CD4-positive, alpha-beta T cell (primary cell): ENCODE data around the gene MCTP1. TPM values are rescaled to one million over a fixed set of nuclear protein-coding genes. Genes with fewer than 3 reads are reported as not detected.

Source experiments
- ATAC-seq: fragments of 200-7000 bp; cut with Tn5 transposase; one replicate; pipeline ENCODE4 v1.10.0; 2022; ENCODE audit warnings: mild to moderate bottlenecking; ENCODE audit not compliant: poor library complexity
- CTCF ChIA-PET: fragments of 350-600 bp; sonication (Branson Sonifier 250); formaldehyde crosslinking; loops from one replicate; lab custom pipeline; 2021; ENCODE audit warnings: antibody characterized with exemption, inconsistent platforms; lab: Charles Lee
- POLR2A ChIA-PET: fragments of 350-600 bp; sonication (Branson Sonifier 250); formaldehyde crosslinking; loops from one replicate; lab custom pipeline; 2021; ENCODE audit warnings: antibody characterized with exemption, inconsistent platforms; lab: Charles Lee
- DNase-seq, 14 experiments: peaks; one replicate each; pipeline ENCODE4 v3.0.0-alpha.2; 2013 to 2020; ENCODE audit warnings: mixed read lengths in 2 of 14
- H3K27ac ChIP-seq, 2 donors: one replicate each; pipeline versions ENCODE4 v1.5.1 to v1.7.0; 2013; ENCODE audit warnings: low read length in 2 of 2, low read depth in 1 of 2, mild to moderate bottlenecking in 1 of 2
- H3K27me3 ChIP-seq, 2 experiments: 1 replicate in 1 of 2; 2 replicates in 1 of 2; pipeline versions ENCODE4 v1.6.1 to v1.7.0; 2013; ENCODE audit warnings: low read length in 2 of 2, control low read depth in 1 of 2, mild to moderate bottlenecking in 1 of 2, moderate library complexity in 1 of 2; ENCODE audit not compliant: insufficient read depth in 2 of 2, control insufficient read depth in 1 of 2
- H3K36me3 ChIP-seq: one replicate; pipeline ENCODE4 v1.6.1; 2013; ENCODE audit warnings: low read length, control low read depth; ENCODE audit not compliant: insufficient read depth
- H3K4me1 ChIP-seq: one replicate; pipeline ENCODE4 v1.6.1; 2013; ENCODE audit warnings: low read length, control low read depth; ENCODE audit not compliant: insufficient read depth
- H3K4me3 ChIP-seq: one replicate; pipeline ENCODE4 v1.5.1; 2013; ENCODE audit warnings: mild to moderate bottlenecking, low read length, moderate library complexity
- H3K9me3 ChIP-seq, 2 experiments: 1 replicate in 1 of 2; 2 replicates in 1 of 2; pipeline versions ENCODE4 v1.6.1 to v1.7.0; 2013; ENCODE audit warnings: low read length in 2 of 2, mild to moderate bottlenecking in 2 of 2, control low read depth in 1 of 2, moderate library complexity in 1 of 2; ENCODE audit not compliant: control insufficient read depth in 1 of 2, insufficient read depth in 1 of 2
- H3K27ac Mint-ChIP-seq: one replicate; pipeline ENCODE4 v1.8.0; 2020; ENCODE audit warnings: mixed read lengths
- H3K27me3 Mint-ChIP-seq: one replicate; pipeline ENCODE4 v1.8.0; 2021; ENCODE audit warnings: mixed read lengths
- H3K36me3 Mint-ChIP-seq: one replicate; pipeline ENCODE4 v1.8.0; 2021; ENCODE audit warnings: low read depth, mixed read lengths
- H3K4me1 Mint-ChIP-seq: one replicate; pipeline ENCODE4 v1.8.0; 2021; ENCODE audit warnings: low read depth, mixed read lengths
- H3K4me3 Mint-ChIP-seq: one replicate; pipeline ENCODE4 v1.8.0; 2020; ENCODE audit warnings: mild to moderate bottlenecking, mixed read lengths
- H3K9me3 Mint-ChIP-seq: one replicate; pipeline ENCODE4 v1.8.0; 2020; ENCODE audit warnings: mixed read lengths
- CTCF ChIP-seq: fragments of 200-600 bp; IDR thresholded peaks from one replicate; pipeline ENCODE4 v1.8.0; 2022; ENCODE audit warnings: antibody characterized with exemption, mild to moderate bottlenecking
- intact Hi-C, 2 experiments: fragments of 100-400 bp; cut with DNase I in 1 of 2; cut with micrococcal nuclease in 1 of 2; formaldehyde crosslinking; loops; one replicate each; pipeline versions ENCODE4 v1.15.1 to v1.9.0; 2023 to 2025; cut with DNase I, micrococcal nuclease
- total RNA-seq, 174 experiments: library from RNA in 2 of 174; stranded (reverse) in 2 of 174; gene quantifications; one replicate each; pipeline ENCODE4 v1.2.3 and lab custom pipeline; 2021 to 2026

Gene MCTP1
- total RNA-seq, 2 experiments from 2014 or later = 2.1 to 2.7 TPM

- Histone ChIP-seq H3K4me3 (no peak overlapping the region), H3K27ac (no peak overlapping the region), H3K9me3 (no peaks in the 10 kb centered on the region), H3K36me3 (no peaks in the 10 kb centered on the region), H3K27me3 (no peaks in the 10 kb centered on the region), H3K4me1 (no peaks in the 10 kb centered on the region)
- Mint-ChIP-seq H3K9me3 (no peaks in the 10 kb centered on the region), H3K4me3 (no peak overlapping the region), H3K4me1 (no peaks in the 10 kb centered on the region), H3K27ac (no peak overlapping the region), H3K36me3 (no peaks in the 10 kb centered on the region), H3K27me3 (no peaks in the 10 kb centered on the region)
- DNase-seq (no peak), ATAC-seq (no peak)
- TF ChIP-seq CTCF = no peak
- intact Hi-C loops = no loop called here
- CTCF ChIA-PET = no interaction called here
- POLR2A ChIA-PET = no interaction called here
Observed at GRCh38 chr5:95220381-95220780, 64.5 kb downstream of the MCTP1 start.

- no peaks in the 10 kb centered on the region for H3K9me3 Mint-ChIP-seq
- TF ChIP-seq CTCF = no peak
- CTCF ChIA-PET = no interaction called here
- no peak for ATAC-seq
- no peaks in the 10 kb centered on the region for H3K27me3 ChIP-seq
- POLR2A ChIA-PET = no interaction called here
- DNase-seq = no peak
- no peaks in the 10 kb centered on the region for H3K4me1 Mint-ChIP-seq
- H3K36me3 Mint-ChIP-seq = no peaks in the 10 kb centered on the region
- no peaks in the 10 kb centered on the region for H3K36me3 ChIP-seq
- no peak overlapping the region for H3K4me3 ChIP-seq
- H3K4me3 Mint-ChIP-seq = no peak overlapping the region
- H3K27me3 Mint-ChIP-seq = no peaks in the 10 kb centered on the region
- intact Hi-C loops = no loop called here
- H3K9me3 ChIP-seq = no peaks in the 10 kb centered on the region
- no peak overlapping the region for H3K27ac Mint-ChIP-seq
- H3K4me1 ChIP-seq = no peaks in the 10 kb centered on the region
- no peak overlapping the region for H3K27ac ChIP-seq
Observed at GRCh38 chr5:95219411-95219810, 65.5 kb downstream of the MCTP1 start.

- Mint-ChIP-seq H3K9me3 (peaks cover 2% of the 10 kb centered on the region), H3K4me3 (no peak overlapping the region), H3K36me3 (no peaks in the 10 kb centered on the region), H3K4me1 (no peaks in the 10 kb centered on the region), H3K27me3 (no peaks in the 10 kb centered on the region), H3K27ac (no peak overlapping the region)
- no peak for TF ChIP-seq CTCF
- H3K36me3 ChIP-seq = no peaks in the 10 kb centered on the region
- intact Hi-C loops = no loop called here
- ATAC-seq (no peak), DNase-seq (no peak)
- CTCF ChIA-PET = no interaction called here
- no peak overlapping the region for H3K4me3 ChIP-seq
- no peaks in the 10 kb centered on the region for H3K27me3 ChIP-seq
- no peaks in the 10 kb centered on the region for H3K4me1 ChIP-seq
- H3K9me3 ChIP-seq = no peaks in the 10 kb centered on the region
- no peak overlapping the region for H3K27ac ChIP-seq
- POLR2A ChIA-PET = no interaction called here
Observed at GRCh38 chr5:95217881-95218280, 67.0 kb downstream of the MCTP1 start.
